ENCODE results near the gene RERG. TPM values are rescaled to one million over a fixed set of nuclear protein-coding genes. Genes with fewer than 3 reads are reported as not detected.

RERG gene
- polyA plus RNA-seq, 1 donor from 2014 or later, result 0.87 TPM

- Histone ChIP-seq H3K27ac (ENCODE audit: low read length) (no peak overlapping the region), H3K9me3 (ENCODE audit: low read length) (no peaks in the 10 kb centered on the region), H3K4me2 (ENCODE audit: low read length) (no peak overlapping the region), H3K9ac (ENCODE audit: low read length) (no peak overlapping the region), H3K79me2 (replicated peaks; ENCODE audit: insufficient read depth, low read length) (no peaks in the 10 kb centered on the region), H3K9me2 (ENCODE audit: insufficient read depth, low read length) (no peaks in the 10 kb centered on the region), H3K27me3 (ENCODE audit: insufficient read depth, low read depth, low read length) (no peaks in the 10 kb centered on the region), H4K20me1 (ENCODE audit: insufficient read depth) (no peaks in the 10 kb centered on the region), H3K4me3 (ENCODE audit: low read length) (no peak overlapping the region), H3K36me3 (ENCODE audit: insufficient read depth, low read length) (no peaks in the 10 kb centered on the region), H3F3A (ENCODE audit: insufficient read depth, low read length, poor library complexity, severe bottlenecking) (no peaks in the 10 kb centered on the region), H2AFZ (ENCODE audit: low read depth, low read length) (no peak overlapping the region)
- no peak for TF ChIP-seq TAF1 (IDR thresholded peaks at IDR 0.05; ENCODE audit: low read depth)
- no peak for TF ChIP-seq RAD21 (conservative IDR thresholded peaks at IDR 0.05)
- TF ChIP-seq EP300 (conservative IDR thresholded peaks at IDR 0.05; ENCODE audit: poor library complexity, severe bottlenecking), result no peak
- TF ChIP-seq EZH2 (IDR thresholded peaks at IDR 0.05; ENCODE audit: borderline replicate concordance, insufficient read depth, low read length, poor library complexity, severe bottlenecking), result no peak
- TF ChIP-seq CTCF (IDR thresholded peaks at IDR 0.05; ENCODE audit: poor library complexity, severe bottlenecking), result no peak
- no peak for TF ChIP-seq POLR2AphosphoS5 (IDR thresholded peaks at IDR 0.05)
- no peak for TF ChIP-seq MXI1 (conservative IDR thresholded peaks at IDR 0.05; ENCODE audit: poor library complexity, severe bottlenecking)
- no peak for TF ChIP-seq SMC3 (conservative IDR thresholded peaks at IDR 0.05; ENCODE audit: poor library complexity)
- no peak for TF ChIP-seq REST (IDR thresholded peaks at IDR 0.05; ENCODE audit: borderline replicate concordance)
These were observed 53.1 kb downstream of the RERG start for GRCh38 chr12:15168026-15168678.

- Histone ChIP-seq H3K9me2 (ENCODE audit: insufficient read depth, low read length) (no peaks in the 10 kb centered on the region), H3K4me3 (ENCODE audit: low read length) (no peak overlapping the region), H3K27me3 (ENCODE audit: insufficient read depth, low read depth, low read length) (no peaks in the 10 kb centered on the region), H3K4me2 (ENCODE audit: low read length) (no peak overlapping the region), H3K27ac (ENCODE audit: low read length) (no peak overlapping the region), H3K79me2 (replicated peaks; ENCODE audit: insufficient read depth, low read length) (no peaks in the 10 kb centered on the region), H4K20me1 (ENCODE audit: insufficient read depth) (no peaks in the 10 kb centered on the region), H3K36me3 (ENCODE audit: insufficient read depth, low read length) (no peaks in the 10 kb centered on the region), H3K9ac (ENCODE audit: low read length) (no peak overlapping the region), H3F3A (ENCODE audit: insufficient read depth, low read length, poor library complexity, severe bottlenecking) (no peaks in the 10 kb centered on the region), H3K9me3 (ENCODE audit: low read length) (no peaks in the 10 kb centered on the region), H2AFZ (ENCODE audit: low read depth, low read length) (no peak overlapping the region)
- no peak for TF ChIP-seq MXI1 (conservative IDR thresholded peaks at IDR 0.05; ENCODE audit: poor library complexity, severe bottlenecking)
- TF ChIP-seq EP300 (conservative IDR thresholded peaks at IDR 0.05; ENCODE audit: poor library complexity, severe bottlenecking), result no peak
- TF ChIP-seq POLR2AphosphoS5 (IDR thresholded peaks at IDR 0.05), result peak; percentile 20
- no peak for TF ChIP-seq EZH2 (IDR thresholded peaks at IDR 0.05; ENCODE audit: borderline replicate concordance, insufficient read depth, low read length, poor library complexity, severe bottlenecking)
These were observed 56.1 kb downstream of the RERG start for GRCh38 chr12:15165012-15165659.

Measured in neural cell (in vitro differentiated cells).